Measurements from ENCODE around the gene BMF.
"Not testable (repeated sequence)": the region's sequence is repeated elsewhere in the genome, so short reads cannot be mapped to it uniquely, and the experiment has no call there.

BMF gene

DNA sequence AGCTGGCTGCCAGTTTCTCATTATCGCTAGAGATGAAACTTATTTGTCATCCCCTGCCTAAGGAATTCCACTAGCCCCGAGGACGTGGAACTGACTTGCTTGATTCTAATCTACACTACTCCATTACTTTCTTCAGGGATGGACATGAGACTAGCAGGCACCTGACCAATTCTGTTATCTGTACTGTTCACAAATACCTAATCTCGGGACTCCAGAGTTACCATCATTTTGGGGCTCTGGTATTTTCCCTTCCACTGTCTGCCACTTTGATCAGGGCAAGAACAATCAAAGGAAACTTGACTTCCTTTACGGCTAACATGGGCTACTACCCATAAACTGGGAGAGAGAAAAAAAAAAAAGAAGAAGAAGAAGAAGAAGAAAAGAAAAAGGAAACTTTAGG, 27.8 kb downstream of the BMF start:
- no peak for DNase-seq (ENCODE audit: low read depth, low spot score)
- in situ Hi-C loops (cut with HindIII; ENCODE audit: low sequenced_read_pairs), result no loop called here
- TF ChIP-seq, protein P1, sequence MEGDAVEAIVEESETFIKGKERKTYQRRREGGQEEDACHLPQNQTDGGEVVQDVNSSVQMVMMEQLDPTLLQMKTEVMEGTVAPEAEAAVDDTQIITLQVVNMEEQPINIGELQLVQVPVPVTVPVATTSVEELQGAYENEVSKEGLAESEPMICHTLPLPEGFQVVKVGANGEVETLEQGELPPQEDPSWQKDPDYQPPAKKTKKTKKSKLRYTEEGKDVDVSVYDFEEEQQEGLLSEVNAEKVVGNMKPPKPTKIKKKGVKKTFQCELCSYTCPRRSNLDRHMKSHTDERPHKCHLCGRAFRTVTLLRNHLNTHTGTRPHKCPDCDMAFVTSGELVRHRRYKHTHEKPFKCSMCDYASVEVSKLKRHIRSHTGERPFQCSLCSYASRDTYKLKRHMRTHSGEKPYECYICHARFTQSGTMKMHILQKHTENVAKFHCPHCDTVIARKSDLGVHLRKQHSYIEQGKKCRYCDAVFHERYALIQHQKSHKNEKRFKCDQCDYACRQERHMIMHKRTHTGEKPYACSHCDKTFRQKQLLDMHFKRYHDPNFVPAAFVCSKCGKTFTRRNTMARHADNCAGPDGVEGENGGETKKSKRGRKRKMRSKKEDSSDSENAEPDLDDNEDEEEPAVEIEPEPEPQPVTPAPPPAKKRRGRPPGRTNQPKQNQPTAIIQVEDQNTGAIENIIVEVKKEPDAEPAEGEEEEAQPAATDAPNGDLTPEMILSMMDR (IDR thresholded peaks at IDR 0.05; ENCODE audit: low read depth, low read length), result no peak
- no peak overlapping the region for H3K4me3 ChIP-seq (ENCODE audit: low read depth, low read length)

DNA sequence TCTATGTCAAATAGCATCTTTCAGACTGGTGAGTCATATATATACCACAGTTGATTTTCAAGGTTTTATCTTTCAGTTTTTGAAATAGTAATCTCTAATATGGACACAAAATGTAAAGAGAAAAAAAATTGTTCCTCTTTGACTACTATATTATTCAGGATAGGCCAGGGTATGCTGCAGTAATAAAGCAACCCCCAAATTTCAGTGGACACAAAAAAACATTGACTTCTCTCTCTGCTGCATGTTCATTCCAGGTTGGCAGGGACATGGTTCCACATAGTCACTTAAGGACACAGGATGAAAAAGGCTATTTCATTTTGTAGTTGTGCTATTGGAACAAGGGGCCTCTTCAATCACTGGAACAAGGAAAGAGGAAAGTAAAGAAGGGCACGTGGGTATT, 28.6 kb downstream of the BMF start:
- no peak overlapping the region for H3K4me3 ChIP-seq (ENCODE audit: low read depth, low read length)
- TF ChIP-seq, protein P1 (IDR thresholded peaks at IDR 0.05; ENCODE audit: low read depth, low read length), result no peak
- no peak for DNase-seq (ENCODE audit: low read depth, low spot score)
- in situ Hi-C loops (cut with HindIII; ENCODE audit: low sequenced_read_pairs), result no loop called here

DNA sequence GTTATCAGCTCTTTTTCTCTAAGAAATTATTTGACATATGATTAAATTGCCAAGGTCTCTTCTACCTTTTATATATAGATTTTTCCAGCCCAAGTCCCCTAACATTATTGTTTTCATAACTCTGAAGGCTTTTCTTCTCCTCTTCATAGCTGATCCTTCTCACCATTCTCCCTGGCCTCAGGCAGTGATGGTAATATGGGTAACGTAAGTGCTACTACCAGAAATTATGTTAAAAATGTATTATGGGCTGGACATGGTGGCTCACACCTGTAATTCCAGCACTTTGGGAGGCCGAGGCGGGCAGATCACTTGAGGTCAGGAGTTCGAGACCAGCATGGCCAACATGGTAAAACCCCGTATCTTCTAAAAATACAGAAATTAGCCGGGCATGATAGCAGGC, 29.2 kb downstream of the BMF start:
- DNase-seq (ENCODE audit: low read depth, low spot score), result no peak
- in situ Hi-C loops (cut with HindIII; ENCODE audit: low sequenced_read_pairs), result no loop called here
- TF ChIP-seq, protein P1 (IDR thresholded peaks at IDR 0.05; ENCODE audit: low read depth, low read length), result no peak
- H3K4me3 ChIP-seq (ENCODE audit: low read depth, low read length), result no peak overlapping the region

GRCh38 chr15:40075298-40076044, 33.2 kb downstream of the BMF start:
- H3K4me3 ChIP-seq (ENCODE audit: low read depth, low read length), result no peak overlapping the region
- TF ChIP-seq, protein P1 (IDR thresholded peaks at IDR 0.05; ENCODE audit: low read depth, low read length), result no peak
- in situ Hi-C loops (cut with HindIII; ENCODE audit: low sequenced_read_pairs), result no loop called here
- DNase-seq (ENCODE audit: low read depth, low spot score), result no peak

DNA sequence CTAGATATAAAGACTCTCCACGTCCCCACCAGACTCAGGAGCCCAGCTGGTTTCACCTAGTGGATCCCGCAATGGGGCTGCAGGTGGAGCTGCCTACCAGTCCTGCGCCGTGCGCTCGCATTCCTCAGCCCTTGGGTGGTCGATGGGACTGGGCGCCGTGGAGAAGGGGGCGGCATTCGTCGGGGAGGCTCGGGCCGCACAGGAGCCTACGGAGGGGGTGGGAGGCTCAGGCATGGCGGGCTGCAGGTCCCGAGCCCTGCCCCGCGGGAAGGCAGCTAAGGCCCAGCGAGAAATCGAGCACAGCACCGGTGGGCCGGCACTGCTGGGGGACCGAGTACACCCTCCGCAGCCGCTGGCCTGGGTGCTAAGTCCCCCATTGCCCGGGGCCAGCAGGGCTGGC, 34.0 kb downstream of the BMF start:
- in situ Hi-C loops (cut with HindIII; ENCODE audit: low sequenced_read_pairs); DNase-seq (ENCODE audit: low read depth, low spot score); H3K4me3 ChIP-seq (ENCODE audit: low read depth, low read length): not testable (repeated sequence)

- in situ Hi-C loops (cut with HindIII; ENCODE audit: low sequenced_read_pairs); DNase-seq (ENCODE audit: low read depth, low spot score); H3K4me3 ChIP-seq (ENCODE audit: low read depth, low read length): not testable (repeated sequence)
These were observed 34.8 kb downstream of the BMF start for GRCh38 chr15:40073716-40074490.

GRCh38 chr15:40072216-40072990, 36.3 kb downstream of the BMF start:
- in situ Hi-C loops (cut with HindIII; ENCODE audit: low sequenced_read_pairs), result no loop called here
- no peak for DNase-seq (ENCODE audit: low read depth, low spot score)
- TF ChIP-seq, protein P1 (IDR thresholded peaks at IDR 0.05; ENCODE audit: low read depth, low read length), result no peak
- H3K4me3 ChIP-seq (ENCODE audit: low read depth, low read length), result no peak overlapping the region

All from astrocyte of the spinal cord (primary cell).